HL-60 (cell line): ENCODE results near the gene IGFBP2.

Source experiments
- GABPA ChIP-seq: IDR thresholded peaks from 2 replicates; pipeline ENCODE4 v1.6.1; 2012; ENCODE audit warnings: low read depth
- POLR2AphosphoS5 ChIP-seq: IDR thresholded peaks from 2 replicates; pipeline ENCODE4 v1.6.1; 2012; ENCODE audit warnings: low read depth
- SPI1 ChIP-seq: IDR thresholded peaks from 2 replicates; pipeline ENCODE4 v1.6.1; 2012; ENCODE audit warnings: low read depth, mild to moderate bottlenecking, borderline replicate concordance
- TF ChIP-seq, protein P1 (sequence below): IDR thresholded peaks from one replicate; pipeline ENCODE4 v1.5.1; 2011; ENCODE audit warnings: low read length, control low read depth, inconsistent platforms; ENCODE audit not compliant: insufficient read depth
- TF ChIP-seq, protein P2 (sequence below): IDR thresholded peaks from 2 replicates; pipeline ENCODE4 v1.6.1; 2012; ENCODE audit warnings: low read depth; ENCODE audit not compliant: insufficient replicate concordance

DNA sequence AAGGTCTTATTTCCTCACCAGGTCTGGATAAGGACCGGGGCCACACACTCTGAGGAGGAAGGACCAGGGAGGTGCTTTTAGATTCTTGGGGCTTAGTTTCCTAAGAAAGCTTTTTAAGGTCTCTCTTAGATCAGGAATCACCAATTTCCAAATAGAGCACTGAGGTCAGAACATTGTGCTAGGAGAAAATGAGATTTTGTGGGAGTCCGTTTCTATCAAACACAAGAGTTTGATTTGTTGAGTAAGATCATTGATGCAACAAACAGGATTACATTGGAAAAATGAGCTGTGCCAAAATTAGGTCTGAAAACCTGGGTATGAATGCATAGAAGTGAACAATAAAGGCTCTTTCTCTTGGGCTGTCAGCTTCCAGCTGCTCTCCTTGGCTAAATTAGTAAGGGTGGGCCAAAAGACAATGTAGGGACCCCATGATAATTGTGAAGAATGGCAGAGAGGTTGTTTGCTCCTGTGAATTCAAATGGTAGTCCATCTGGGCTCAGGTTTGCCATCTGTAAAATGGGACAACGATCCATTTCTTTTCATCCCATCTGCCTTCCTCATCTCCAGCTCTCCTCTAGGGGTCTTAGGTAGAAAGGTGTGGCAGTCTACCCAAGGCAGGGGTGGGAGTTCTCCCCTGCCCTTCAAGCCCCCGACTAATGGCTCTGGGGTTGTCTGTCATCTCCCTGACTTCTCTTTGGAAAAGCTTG, 20.0 kb downstream of the IGFBP2 start:
- TF ChIP-seq, protein P1, sequence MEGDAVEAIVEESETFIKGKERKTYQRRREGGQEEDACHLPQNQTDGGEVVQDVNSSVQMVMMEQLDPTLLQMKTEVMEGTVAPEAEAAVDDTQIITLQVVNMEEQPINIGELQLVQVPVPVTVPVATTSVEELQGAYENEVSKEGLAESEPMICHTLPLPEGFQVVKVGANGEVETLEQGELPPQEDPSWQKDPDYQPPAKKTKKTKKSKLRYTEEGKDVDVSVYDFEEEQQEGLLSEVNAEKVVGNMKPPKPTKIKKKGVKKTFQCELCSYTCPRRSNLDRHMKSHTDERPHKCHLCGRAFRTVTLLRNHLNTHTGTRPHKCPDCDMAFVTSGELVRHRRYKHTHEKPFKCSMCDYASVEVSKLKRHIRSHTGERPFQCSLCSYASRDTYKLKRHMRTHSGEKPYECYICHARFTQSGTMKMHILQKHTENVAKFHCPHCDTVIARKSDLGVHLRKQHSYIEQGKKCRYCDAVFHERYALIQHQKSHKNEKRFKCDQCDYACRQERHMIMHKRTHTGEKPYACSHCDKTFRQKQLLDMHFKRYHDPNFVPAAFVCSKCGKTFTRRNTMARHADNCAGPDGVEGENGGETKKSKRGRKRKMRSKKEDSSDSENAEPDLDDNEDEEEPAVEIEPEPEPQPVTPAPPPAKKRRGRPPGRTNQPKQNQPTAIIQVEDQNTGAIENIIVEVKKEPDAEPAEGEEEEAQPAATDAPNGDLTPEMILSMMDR = no peak
- no peak for TF ChIP-seq POLR2AphosphoS5
- TF ChIP-seq, protein P2, sequence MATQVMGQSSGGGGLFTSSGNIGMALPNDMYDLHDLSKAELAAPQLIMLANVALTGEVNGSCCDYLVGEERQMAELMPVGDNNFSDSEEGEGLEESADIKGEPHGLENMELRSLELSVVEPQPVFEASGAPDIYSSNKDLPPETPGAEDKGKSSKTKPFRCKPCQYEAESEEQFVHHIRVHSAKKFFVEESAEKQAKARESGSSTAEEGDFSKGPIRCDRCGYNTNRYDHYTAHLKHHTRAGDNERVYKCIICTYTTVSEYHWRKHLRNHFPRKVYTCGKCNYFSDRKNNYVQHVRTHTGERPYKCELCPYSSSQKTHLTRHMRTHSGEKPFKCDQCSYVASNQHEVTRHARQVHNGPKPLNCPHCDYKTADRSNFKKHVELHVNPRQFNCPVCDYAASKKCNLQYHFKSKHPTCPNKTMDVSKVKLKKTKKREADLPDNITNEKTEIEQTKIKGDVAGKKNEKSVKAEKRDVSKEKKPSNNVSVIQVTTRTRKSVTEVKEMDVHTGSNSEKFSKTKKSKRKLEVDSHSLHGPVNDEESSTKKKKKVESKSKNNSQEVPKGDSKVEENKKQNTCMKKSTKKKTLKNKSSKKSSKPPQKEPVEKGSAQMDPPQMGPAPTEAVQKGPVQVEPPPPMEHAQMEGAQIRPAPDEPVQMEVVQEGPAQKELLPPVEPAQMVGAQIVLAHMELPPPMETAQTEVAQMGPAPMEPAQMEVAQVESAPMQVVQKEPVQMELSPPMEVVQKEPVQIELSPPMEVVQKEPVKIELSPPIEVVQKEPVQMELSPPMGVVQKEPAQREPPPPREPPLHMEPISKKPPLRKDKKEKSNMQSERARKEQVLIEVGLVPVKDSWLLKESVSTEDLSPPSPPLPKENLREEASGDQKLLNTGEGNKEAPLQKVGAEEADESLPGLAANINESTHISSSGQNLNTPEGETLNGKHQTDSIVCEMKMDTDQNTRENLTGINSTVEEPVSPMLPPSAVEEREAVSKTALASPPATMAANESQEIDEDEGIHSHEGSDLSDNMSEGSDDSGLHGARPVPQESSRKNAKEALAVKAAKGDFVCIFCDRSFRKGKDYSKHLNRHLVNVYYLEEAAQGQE = no peak
- no peak for TF ChIP-seq SPI1
- no peak for TF ChIP-seq GABPA
